Choroid plexus epithelial cell (primary cell): Measurements from ENCODE around the gene TMEM171.

Experiments used
- DNase-seq: peaks from one replicate; pipeline ENCODE4 v3.0.0-alpha.2; 2010; ENCODE audit warnings: low read depth
- H3K4me3 ChIP-seq: 2 replicates; pipeline ENCODE4 v1.5.1; 2011; ENCODE audit warnings: low read depth, mild to moderate bottlenecking, control low read depth, low read length, moderate library complexity
- TF ChIP-seq, protein P1 (sequence below): conservative IDR thresholded peaks from 2 replicates; pipeline ENCODE4 v1.5.1; 2011; ENCODE audit warnings: low read depth, mild to moderate bottlenecking, control low read depth, inconsistent platforms, low read length, moderate library complexity

TMEM171 gene

DNA sequence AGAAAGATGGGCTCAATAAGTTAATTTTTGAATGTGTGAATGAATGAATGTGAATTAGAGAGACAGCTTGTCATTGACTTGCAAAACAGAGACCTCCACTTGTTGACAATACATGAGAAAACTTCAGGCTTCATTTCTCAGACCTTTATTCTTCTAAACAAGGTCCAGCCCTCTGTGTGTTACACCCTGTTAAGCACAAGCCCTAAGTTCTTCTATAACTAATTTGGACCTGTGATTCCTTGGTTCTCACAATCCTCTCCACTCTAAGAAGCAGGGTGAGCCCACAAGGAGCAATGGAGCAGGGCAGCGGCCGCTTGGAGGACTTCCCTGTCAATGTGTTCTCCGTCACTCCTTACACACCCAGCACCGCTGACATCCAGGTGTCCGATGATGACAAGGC lies 52.6 kb downstream of the TMEM171 start, which contains the start of gene TMEM174:
TSS of gene TMEM174 (plus strand) at position 243 of the 400 bp plus-strand sequence. CDS start at position 294, 51 bp downstream.
- H3K4me3 ChIP-seq = no peak within 1 kb of the TSS
- DNase-seq = no peak

GRCh38 chr5:73174100-73174815 lies 53.9 kb downstream of the TMEM171 start:
- TF ChIP-seq, protein P1, sequence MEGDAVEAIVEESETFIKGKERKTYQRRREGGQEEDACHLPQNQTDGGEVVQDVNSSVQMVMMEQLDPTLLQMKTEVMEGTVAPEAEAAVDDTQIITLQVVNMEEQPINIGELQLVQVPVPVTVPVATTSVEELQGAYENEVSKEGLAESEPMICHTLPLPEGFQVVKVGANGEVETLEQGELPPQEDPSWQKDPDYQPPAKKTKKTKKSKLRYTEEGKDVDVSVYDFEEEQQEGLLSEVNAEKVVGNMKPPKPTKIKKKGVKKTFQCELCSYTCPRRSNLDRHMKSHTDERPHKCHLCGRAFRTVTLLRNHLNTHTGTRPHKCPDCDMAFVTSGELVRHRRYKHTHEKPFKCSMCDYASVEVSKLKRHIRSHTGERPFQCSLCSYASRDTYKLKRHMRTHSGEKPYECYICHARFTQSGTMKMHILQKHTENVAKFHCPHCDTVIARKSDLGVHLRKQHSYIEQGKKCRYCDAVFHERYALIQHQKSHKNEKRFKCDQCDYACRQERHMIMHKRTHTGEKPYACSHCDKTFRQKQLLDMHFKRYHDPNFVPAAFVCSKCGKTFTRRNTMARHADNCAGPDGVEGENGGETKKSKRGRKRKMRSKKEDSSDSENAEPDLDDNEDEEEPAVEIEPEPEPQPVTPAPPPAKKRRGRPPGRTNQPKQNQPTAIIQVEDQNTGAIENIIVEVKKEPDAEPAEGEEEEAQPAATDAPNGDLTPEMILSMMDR = no peak
- DNase-seq = no peak
- H3K4me3 ChIP-seq = no peak overlapping the region

More for the DNA sequence above, 52.6 kb downstream of the TMEM171 start, which contains the start of gene TMEM174:
- TF ChIP-seq, protein P1 = no peak

DNA sequence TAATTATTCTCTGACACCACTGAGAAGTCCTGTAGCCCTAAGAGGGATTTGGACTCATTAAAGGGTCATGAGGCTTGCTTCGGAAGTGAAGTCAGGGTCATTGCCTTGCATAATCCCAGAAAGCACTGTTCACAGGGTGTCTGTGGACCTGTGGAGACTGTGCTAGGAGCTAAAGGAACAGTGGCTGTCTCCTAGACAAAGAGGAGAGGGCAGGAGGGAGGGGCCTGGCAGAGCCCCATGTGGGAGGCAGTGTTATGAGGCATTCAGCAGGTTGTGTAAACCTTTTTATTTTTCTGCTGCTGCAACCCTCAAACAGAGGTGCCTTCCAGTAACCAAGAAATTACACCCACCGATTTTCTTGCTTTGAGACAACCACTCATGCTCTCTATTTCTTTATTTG lies 55.9 kb downstream of the TMEM171 start:
- TF ChIP-seq, protein P1 = no peak
- H3K4me3 ChIP-seq = no peak overlapping the region
- no peak for DNase-seq

DNA sequence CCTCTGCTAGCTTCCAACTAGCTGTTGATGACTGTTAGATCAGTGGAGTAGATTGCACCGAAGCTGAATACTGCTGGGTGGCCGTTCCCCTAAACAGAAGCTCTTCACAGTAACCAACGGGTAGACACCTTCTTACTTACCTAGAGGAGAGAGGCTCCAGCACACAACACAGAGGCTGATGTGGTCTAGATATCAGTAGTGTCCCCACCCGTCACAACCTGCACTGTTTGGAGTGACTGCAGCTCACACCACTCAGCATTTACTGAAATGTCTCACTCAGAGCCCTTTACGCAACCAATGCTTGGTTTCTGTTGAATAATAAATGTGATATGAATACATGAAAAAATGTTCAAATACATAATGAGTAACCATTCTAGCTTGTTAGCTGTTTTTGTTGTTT lies 57.9 kb downstream of the TMEM171 start:
- H3K4me3 ChIP-seq = no peak overlapping the region
- DNase-seq = no peak
- TF ChIP-seq, protein P1 = no peak

DNA sequence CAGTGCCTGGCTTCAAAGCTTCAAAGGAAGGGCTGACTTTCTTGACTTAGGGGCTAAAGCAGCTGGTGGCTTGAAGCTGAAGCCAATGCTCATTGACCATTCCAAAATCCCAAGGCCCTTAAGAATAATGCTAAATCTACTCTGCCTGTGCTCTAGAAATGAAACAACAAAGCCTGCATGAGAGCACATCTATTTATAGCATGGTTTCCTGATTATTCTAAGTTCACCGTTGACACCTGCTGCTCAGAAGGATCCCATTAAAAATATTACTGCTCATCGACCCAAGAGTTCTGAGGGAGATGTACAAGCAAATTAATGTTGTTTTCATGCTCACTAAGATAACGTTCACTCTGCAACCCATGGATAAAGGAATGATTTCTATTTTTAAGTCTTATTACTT lies 59.4 kb downstream of the TMEM171 start:
- TF ChIP-seq, protein P1 = no peak
- no peak for DNase-seq
- no peak overlapping the region for H3K4me3 ChIP-seq

DNA sequence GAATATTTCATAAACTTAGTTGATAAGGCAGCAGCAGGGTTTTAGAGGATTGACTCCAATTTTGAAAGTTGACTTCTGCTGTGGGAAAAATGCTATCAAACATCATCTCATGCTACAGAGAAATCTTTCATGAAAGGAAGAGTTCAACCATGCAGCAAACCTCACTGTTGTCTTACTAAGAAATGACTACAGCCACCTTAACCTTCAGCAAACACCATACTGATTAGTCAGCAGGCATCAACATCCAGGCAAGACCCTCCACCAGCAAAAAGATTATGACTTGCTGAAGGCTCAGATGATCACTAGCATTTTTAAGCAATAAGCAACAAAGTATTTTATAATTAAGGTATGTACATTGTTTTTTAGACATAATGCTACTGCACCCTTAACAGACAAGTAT lies 60.2 kb downstream of the TMEM171 start:
- peak; percentile 47 for DNase-seq
- no peak overlapping the region for H3K4me3 ChIP-seq
- TF ChIP-seq, protein P1 = no peak
